ENCODE data around the gene GLG1.
"Not testable (repeated sequence)": the region's sequence is repeated elsewhere in the genome, so short reads cannot be mapped to it uniquely, and the experiment has no call there.

Gene GLG1

DNA sequence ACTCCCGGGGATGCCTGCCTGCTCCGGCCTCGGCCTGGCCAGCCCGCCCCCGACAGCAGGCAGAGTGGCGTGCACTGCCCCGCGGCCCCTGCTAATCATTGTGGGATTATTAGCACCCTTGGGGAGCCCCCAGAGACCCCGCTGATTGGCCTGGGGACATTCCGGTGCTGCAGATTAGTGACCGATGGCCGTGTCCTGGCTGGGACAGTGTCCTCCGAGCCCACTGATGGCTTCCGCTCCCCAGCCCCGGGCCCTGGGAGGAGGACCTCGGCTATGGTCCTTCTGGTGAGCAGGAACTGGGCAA is 185.5 kb downstream of the GLG1 start:
- not testable (repeated sequence) for H3K4me3 ChIP-seq (ENCODE audit: low read depth, low read length); DNase-seq (ENCODE audit: low read depth)

DNA sequence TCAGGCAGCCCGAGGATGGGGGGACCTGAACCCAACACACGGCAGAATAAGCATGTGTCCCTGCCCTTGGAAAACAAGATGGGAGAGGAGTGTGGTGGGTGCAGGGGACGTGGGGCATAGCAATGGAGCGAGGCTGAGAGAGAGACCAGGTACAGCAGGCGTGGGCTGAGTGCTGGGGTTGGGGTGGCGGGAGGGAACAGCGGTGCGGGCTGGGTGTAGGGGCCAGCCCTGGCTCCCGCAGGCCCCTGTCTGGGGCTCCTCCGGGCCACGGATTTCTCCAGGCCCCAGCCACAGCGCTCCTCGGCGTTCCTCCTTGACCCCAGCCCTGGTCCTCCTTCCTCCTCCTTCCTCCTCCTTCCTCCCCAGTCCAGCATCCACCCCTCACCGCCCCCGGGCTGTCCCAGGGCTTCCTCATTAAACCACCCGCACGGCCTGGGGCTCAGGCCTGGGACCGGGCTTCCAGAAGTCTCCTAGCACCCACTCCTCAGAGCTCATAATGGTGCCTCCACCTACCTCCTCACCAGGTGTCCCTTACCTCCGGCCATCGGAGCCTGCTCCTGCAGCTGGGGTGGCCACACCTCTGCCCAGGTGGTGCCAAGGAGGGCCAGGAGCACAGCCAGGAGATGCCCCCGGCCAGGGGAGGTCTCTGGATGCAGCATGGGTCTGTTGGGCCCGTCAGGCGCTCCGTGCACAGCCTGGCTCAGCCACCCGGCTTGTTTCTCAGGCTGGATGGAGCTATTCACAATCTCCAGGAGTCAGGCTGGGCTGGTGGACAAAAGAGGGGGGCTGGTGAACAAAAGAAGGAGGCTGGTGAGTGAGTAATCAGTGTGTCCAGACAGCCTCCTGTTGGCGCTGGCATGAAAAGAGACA is 186.1 kb downstream of the GLG1 start, which contains the start of gene CLEC18B:
TSS of gene CLEC18B (minus strand) at position 867 of the 870 bp plus-strand sequence. CDS start at position 659, 208 bp downstream.
- H3K4me3 ChIP-seq (ENCODE audit: low read depth, low read length); DNase-seq (ENCODE audit: low read depth): not testable (repeated sequence)

DNA sequence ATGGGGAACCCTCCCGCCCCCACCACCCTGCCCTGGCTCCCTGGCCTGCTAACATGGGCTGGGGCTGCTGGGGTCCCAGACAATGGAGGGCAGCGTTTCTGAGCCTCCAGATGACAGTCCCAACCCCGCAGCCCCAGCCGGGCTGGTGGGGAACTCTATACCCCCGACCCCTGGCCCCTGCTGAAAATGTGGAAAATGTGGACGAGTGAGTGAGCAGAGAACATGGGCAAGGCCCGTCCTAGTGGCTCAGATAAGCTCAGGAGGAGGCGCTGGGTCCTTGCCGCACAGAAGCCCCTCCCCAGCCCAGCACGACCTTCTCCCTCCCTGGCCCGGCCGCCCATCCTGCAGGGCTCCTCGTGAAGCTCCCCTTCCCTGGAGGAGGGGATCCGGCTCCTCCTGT is 187.1 kb downstream of the GLG1 start:
- DNase-seq (ENCODE audit: low read depth), result not testable (repeated sequence)

DNA sequence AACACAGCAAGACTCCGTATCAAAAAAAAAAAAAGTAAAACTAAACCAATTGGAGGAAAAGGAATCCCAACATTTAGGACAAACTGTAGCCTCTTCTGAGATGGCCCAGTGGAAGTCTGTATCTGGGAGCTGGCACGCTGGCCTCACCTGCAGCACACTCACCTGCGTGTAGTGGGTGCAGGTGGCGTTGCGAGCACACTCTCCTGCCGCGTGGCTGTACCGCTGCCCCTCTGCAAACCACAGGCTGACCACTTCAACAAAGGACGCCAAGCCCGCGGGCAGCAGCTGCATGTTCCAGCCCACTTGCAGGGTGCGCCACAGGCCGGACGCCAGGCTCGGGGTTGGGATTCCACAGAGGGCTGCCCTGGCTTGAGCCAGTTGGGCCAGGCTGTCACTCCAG is 189.0 kb downstream of the GLG1 start:
- not testable (repeated sequence) for H3K4me3 ChIP-seq (ENCODE audit: low read depth, low read length); DNase-seq (ENCODE audit: low read depth)

More for the DNA sequence above, 187.1 kb downstream of the GLG1 start:
- H3K4me3 ChIP-seq (ENCODE audit: low read depth, low read length), result not testable (repeated sequence)

DNA sequence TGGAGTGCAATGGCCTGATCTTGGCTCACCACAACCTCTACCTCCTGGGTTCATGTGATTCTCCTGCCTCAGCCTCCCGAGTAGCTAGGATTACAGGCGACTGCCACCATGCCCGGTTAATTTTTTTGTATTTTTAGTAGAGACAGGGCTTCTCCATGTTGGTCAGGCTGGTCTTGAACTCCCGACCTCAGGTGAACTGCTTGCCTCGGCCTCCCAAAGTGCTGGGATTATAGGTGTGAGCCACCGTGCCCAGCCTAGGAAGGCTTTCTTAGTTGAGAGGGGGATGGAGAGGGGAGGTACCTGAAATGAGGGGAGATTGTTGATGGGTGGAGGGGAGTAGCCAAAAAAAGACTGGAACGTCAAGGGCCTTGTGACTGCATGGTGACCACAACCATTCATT is 193.0 kb downstream of the GLG1 start:
- not testable (repeated sequence) for H3K4me3 ChIP-seq (ENCODE audit: low read depth, low read length); DNase-seq (ENCODE audit: low read depth)

DNA sequence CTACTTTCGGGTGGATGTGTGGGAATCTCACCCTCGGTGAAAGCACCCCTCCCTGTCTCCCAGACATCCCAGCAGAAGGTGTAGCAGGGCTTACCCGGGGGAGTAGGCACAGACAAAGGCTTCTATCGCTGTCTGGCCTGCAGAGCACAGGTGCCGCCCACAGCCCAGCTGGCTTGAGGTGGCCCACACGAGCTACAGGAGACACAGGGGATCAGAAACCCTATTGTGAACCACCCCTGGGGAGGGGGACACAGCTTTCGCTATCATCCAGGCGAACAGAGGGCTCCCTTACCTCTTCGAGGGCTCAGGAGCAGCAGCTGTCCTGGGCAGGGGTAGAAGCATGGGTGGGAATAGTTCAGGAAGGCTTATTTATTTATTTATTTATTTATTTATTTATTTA is 193.4 kb downstream of the GLG1 start:
- DNase-seq (ENCODE audit: low read depth); H3K4me3 ChIP-seq (ENCODE audit: low read depth, low read length): not testable (repeated sequence)

DNA sequence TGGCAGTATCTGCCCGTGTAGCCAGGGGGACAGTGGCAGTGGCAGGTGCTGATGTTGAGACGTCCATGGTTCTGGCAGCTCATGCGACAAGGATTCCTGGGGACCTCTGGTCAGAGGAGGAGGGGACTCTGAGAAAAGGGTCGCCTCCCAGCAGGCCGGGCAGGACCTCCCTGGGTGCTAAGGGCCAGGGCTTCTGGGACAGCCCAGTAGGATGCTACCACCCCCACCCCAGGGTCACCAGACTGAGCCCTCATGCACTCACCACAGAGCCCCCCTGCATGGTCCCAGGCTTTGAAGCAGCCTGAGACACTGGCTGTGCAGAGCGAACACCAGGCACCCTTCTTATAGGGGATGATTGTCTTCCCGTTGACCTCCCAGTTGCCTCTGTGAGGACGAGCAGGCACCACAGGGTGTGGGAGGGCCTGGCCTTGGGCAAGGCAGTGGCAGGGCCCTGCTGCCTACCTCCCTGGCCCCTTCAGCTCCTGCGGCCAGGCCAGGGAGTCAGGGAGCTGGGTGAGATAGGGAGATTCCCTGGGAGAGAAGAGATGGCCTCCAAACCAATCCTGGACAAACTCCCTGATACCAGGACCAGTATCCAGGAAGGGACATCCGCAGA is 194.0 kb downstream of the GLG1 start:
- not testable (repeated sequence) for H3K4me3 ChIP-seq (ENCODE audit: low read depth, low read length); DNase-seq (ENCODE audit: low read depth)

DNA sequence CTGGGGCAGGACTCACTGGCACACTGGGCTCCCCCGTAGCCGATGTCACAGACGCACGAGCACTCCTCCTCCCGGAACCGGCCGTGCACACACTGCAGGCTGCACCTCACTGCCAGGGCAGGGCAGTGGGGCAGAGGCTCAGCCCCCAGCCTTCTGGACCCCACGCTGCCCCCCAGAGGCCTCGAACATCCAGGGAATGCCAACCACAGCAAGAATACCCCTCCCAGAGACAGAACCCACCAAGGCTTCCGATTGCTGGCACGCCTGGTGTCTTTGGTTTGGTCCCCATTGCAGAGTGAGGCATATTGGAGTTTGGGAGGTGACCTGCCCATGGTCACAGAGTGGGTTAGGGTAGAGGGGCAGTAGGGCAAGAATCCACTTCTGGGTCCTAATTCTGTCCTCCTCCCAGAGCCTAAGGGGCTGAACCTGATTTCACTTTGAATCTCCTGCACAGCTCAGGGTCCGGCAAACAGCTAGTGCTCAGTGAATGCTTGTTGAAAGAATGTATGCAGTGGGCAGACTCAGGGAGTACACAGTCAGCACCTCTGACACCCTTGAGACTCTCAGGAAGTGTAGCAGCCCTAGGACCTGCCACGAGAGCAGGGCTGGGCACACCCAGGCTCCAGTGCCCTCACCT is 194.7 kb downstream of the GLG1 start:
- DNase-seq (ENCODE audit: low read depth); H3K4me3 ChIP-seq (ENCODE audit: low read depth, low read length): not testable (repeated sequence)

DNA sequence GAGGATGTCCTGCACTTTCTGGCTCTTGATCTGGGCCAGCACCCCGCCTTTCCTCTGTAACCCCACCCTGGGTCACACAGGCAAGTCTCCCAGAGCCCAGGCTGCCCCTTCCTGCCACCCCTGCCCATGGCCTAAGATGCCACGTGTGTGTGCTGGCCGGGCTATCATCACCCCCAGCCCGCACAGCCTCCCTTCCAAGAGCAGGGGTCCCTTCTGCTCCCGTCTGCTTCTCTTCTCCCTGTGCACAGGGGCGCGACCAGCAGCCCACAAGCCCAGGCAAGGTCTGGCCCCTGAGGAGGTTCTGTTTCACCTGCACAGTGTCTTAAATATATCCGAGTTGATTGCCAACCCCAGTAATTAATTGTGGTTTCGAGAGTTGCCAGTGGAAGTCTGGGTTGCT is 195.9 kb downstream of the GLG1 start:
- not testable (repeated sequence) for H3K4me3 ChIP-seq (ENCODE audit: low read depth, low read length); DNase-seq (ENCODE audit: low read depth)

DNA sequence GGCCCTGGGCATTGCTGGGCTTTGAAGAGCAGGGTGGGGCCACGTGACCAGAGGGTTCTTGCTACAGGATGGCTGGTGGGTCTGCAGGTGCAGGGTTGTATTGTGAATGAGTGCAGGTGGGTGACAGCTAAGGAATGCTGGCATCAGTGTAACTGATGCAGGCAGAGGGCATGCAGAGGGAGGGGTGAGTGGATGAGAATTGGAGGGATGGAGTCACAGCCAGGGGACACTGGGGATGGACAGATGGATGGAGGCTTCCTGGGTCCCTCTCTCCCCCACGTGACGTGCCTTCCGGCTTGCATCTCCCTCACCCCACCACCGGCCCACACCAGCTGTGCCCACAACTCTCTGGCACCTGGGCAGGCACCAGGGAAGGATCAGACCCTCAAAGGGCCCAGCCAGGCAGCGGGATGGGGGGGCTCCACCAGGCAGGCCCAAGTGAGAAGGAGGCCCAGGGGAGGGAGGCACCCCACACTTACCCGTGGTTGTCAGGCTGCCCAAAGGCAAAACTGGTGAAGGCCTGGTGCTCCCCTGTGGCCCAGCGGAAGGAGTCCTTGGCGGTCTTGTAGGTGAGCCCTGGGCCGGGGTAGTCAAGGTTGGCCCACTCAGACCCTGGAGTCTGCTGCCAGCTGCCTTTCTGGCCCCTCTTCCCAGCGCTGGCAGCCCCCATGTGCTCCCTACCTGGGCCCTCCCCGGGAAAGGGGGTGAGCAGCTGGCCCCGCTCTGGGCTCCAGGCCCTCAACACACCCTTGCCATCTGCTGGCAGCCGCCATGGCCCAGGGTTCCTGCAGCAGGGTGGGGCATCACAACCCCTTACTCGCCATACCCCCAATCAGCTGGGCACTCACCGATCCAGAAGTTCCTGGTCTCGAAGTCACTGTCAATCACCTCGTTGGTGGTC is 196.6 kb downstream of the GLG1 start:
- H3K4me3 ChIP-seq (ENCODE audit: low read depth, low read length); DNase-seq (ENCODE audit: low read depth): not testable (repeated sequence)

DNA sequence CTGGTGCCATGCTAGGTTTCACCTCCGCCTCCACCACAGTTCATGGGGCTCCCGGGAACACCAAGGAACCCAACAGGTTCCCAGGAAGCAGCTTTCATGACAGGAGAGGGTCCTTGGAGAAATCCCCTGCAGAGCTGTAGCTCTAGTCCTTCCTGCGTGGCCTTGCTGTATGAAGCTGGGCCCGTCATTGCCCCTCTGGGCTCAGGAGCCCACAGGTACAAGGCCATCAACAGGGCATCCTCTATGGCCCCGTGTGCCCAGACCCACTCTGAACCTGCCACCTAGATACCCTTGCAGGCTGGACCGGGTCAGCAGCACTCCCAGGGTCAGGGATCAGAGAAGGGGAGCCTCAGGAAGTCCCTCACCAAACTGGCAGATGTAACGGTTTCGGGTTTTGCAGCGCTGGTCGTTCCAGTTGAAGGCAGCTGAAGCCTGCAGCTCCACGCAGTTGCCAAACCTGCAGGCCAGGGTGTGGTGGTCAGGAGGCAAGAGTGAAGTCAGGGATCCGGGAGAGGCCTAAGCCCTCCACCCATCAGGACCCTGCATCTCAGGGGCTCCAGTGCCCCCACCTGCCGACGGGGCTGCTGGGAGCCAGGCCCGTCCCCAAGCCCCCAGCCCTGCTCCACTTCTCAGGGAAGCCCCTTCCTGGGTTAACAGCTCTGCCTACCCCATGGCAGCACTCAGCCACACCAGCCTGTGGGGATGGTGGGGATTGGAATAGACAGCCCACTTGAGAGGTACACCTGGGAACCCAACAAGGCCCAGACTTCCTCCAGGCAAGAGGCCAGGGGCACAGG is 197.5 kb downstream of the GLG1 start:
- not testable (repeated sequence) for H3K4me3 ChIP-seq (ENCODE audit: low read depth, low read length); DNase-seq (ENCODE audit: low read depth)

DNA sequence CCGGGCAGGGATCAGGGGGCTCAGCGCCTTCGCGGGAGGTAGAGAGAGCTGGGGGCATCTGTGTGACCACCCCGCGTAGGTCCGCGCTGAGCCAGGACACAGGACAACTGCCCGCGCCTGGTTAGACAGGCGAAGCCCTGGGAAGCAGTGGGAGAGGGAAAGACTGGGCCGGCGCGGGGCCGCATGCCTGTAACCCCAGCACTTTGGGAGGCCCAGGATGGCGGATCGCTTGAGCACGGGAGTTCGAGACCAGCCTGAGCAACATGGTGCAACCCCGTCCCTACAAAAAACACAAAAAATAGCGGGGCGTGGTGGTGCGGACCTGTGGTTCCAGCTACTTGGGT is 199.6 kb downstream of the GLG1 start:
- not testable (repeated sequence) for H3K4me3 ChIP-seq (ENCODE audit: low read depth, low read length); DNase-seq (ENCODE audit: low read depth)

DNA sequence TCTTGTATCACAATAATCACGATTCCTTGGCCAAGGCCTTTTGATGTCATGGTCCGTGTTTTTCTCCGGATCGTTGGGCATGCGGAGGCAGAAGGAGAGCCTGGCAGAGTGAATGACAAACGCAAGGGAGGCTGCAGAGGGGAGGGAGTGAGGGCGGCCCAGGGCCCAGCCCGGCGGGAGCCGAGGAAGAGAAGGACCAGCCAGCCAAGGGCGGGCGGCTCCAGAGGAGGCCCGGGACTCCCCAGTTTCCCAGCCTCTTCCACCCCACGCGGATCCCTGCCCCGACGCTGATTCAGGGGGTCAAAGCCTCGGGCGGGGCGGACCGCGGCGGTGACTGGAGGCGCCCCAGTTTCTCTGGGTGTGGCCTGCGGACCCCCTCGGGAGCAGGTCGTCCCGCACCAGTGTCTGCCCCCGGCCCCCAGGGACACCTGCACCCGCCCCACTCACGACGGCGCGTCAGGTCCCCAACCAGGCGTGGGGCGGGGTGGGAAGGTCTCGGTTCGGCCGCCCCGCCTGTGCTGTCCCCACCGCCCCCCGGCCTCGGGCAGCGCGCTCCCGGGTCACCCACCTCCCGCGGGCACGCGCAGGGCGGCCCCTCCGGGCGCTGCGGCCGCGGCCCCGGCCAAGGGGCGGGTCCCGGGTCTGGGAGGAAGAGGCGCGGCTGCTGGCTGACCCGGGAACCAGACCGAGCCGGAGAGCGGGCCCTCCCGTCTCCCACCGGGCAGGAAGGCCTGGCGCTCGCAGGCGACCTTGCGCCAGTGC is 200.1 kb downstream of the GLG1 start:
- not testable (repeated sequence) for H3K4me3 ChIP-seq (ENCODE audit: low read depth, low read length); DNase-seq (ENCODE audit: low read depth)

DNA sequence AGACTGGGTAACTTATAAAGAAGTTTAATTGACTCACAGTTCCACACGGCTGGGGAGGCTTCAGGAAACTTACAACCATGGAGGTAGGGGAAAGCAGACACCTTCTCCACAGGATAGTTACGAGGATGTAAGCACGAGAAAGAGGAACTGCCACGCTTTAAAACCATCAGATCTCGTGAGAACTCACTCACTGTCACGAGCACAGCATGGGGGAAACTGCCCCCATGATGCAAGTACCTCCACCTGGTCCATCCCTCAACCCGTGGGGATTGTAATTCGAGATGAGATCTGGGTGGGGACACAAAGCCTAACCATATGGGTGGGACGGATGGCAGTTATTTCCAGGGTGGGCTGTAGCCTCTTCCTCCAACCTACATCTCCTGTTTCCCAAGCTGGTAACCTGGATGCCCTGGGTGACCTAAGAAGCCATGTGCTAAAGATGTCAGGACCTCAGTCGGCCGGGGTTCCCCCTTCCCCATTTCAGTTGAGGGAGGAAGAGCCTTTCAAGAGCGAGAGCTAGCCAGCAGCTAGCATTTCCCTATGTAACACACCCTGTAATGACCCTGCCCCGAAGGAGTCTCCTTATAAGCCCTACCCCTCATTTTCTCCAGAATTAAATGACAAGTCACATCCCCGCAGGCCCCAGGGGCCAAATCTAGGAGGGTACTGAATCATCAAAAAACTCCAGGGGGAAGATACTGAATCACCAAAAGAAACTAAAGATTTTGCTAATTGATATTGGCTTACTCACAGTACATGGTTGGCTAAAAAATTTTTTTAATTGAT is 202.6 kb downstream of the GLG1 start:
- DNase-seq (ENCODE audit: low read depth), result not testable (repeated sequence)

DNA sequence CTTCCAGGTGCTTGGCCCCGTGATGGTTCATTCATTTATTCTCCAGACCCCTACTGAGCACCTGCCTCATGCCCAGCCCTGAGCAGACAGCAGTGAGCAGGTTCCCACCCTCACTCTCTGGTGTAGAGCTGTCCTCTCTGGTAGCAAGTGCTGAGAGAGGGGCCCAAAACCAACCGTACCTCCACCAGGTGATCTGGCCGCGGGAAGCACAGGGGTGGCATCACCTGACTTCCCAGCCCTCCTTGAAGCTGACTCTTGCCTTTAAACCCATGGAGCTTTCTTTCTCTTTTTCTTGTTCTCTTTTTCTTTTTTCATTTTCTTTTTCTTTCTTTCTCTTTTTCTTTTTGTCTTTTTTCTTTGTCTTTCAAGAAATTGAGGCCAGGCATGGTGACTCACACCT is 206.7 kb downstream of the GLG1 start:
- DNase-seq (ENCODE audit: low read depth); H3K4me3 ChIP-seq (ENCODE audit: low read depth, low read length): not testable (repeated sequence)

More for the DNA sequence above, 202.6 kb downstream of the GLG1 start:
- not testable (repeated sequence) for H3K4me3 ChIP-seq (ENCODE audit: low read depth, low read length)

DNA sequence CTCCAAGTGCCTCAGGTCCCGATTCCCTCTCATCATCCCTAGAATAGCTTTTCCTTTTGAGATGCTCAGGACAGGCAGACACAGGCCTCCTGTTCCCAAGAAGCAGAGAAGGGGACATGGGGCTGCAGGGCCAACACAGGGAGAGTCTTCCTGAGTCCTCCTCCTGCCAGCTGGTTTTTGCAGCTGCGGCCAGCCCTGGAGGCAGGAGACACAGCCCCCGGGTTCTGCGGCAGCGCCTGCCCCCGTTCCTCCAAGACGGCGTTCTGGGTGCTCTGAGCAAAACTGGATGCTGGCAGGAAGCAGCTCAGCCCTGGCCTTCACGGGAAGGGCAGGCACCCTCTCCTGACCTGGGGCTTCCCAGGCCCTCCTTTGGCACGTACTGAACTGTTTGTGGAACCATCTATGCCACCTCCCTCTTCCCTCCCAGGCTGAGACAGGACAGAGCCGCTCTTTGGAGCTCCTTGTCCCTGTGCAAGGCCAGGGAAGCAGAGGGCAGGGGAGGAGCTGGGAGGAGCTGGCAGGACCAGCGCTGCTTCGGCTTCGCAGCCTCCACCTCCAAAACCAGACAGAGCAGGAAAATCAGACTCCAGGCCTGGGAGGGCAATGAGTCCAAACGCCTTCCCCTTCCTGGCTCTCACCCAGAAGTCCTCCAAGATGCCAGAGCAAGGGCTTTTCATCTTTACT is 208.6 kb downstream of the GLG1 start:
- DNase-seq (ENCODE audit: low read depth), result not testable (repeated sequence)

More for the DNA sequence above, 208.6 kb downstream of the GLG1 start:
- H3K4me3 ChIP-seq (ENCODE audit: low read depth, low read length), result not testable (repeated sequence)
